ENCODE results near the gene DPRX. TPM values are rescaled to one million over a fixed set of nuclear protein-coding genes. Genes with fewer than 3 reads are reported as not detected.

Gene DPRX
- total RNA-seq: not detected
- not detected for polyA plus RNA-seq (2013, experiment 1 of 2)
- not detected for polyA plus RNA-seq (2013, experiment 2 of 2)
- long read RNA-seq, experiment 1: 0 reads
- long read RNA-seq, experiment 2, partial matches to known transcripts: 0 of 1 reads
- long read RNA-seq, experiment 2, other reads (novel, unspliced or antisense): 1 of 1 reads
- long read RNA-seq, experiment 3: 0 reads
- long read RNA-seq, experiment 4: 0 reads

- Histone ChIP-seq H3K36me3 (ENCODE audit: control insufficient read depth, insufficient read depth, low read length) (no peaks in the 10 kb centered on the region), H3K4me1 (ENCODE audit: control insufficient read depth, insufficient read depth, low read length) (no peaks in the 10 kb centered on the region), H3K9me3 (ENCODE audit: control insufficient read depth, low read length) (no peaks in the 10 kb centered on the region), H3K4me3 (ENCODE audit: low read length) (no peak within 1 kb of the TSS), H3K9ac (ENCODE audit: extremely low read depth, low read length, poor library complexity, severe bottlenecking) (no peak within 1 kb of the TSS), H3K27me3 (ENCODE audit: control insufficient read depth, insufficient read depth, low read length, poor library complexity, severe bottlenecking) (no peaks in the 10 kb centered on the region), H3K27ac (ENCODE audit: low read depth, low read length) (no peak within 1 kb of the TSS)
- Mint-ChIP-seq H3K9me3 (no peaks in the 10 kb centered on the region), H3K27ac (no peak within 1 kb of the TSS), H3K27me3 (ENCODE audit: insufficient read depth) (no peaks in the 10 kb centered on the region), H3K4me1 (peaks cover 3% of the 10 kb centered on the region), H3K4me3 (no peak within 1 kb of the TSS), H3K36me3 (ENCODE audit: low read depth) (no peaks in the 10 kb centered on the region)
- 94 to 96% methylated on average over 12 to 15 of the region's 17 CpGs for WGBS, 2 experiments (ENCODE audit: insufficient coverage in 1 of 2, insufficient read length in 1 of 2)
- TF ChIP-seq CTCF (conservative IDR thresholded peaks at IDR 0.05): no peak
- DNase-seq: no peak
Measured at GRCh38 chr19:53631949-53632407, at the start of gene DPRX. Gene DPRX, plus strand, starts transcription at chr19:53631999. Its CDS starts 108 bp downstream, at chr19:53632107.

GRCh38 chr19:53583181-53583580 lies 48.6 kb upstream of the DPRX start:
- no peaks in the 10 kb centered on the region for H3K27me3 Mint-ChIP-seq (ENCODE audit: insufficient read depth)
- H3K36me3 Mint-ChIP-seq (ENCODE audit: low read depth): peaks cover 17% of the 10 kb centered on the region
- peaks cover 32% of the 10 kb centered on the region for H3K9me3 ChIP-seq (ENCODE audit: control insufficient read depth, low read length)
- peaks cover 14% of the 10 kb centered on the region for H3K9me3 Mint-ChIP-seq
- H3K27me3 ChIP-seq (ENCODE audit: control insufficient read depth, insufficient read depth, low read length, poor library complexity, severe bottlenecking): no peaks in the 10 kb centered on the region
- no peak for DNase-seq
- peaks cover 17% of the 10 kb centered on the region for H3K36me3 ChIP-seq (ENCODE audit: control insufficient read depth, insufficient read depth, low read length)
- H3K4me1 ChIP-seq (ENCODE audit: control insufficient read depth, insufficient read depth, low read length): no peaks in the 10 kb centered on the region
- 93 to 100% methylated on average over 1 to 2 of the region's 3 CpGs for WGBS, 2 experiments (ENCODE audit: insufficient coverage in 1 of 2, insufficient read length in 1 of 2)
- no peak overlapping the region for H3K9ac ChIP-seq (ENCODE audit: extremely low read depth, low read length, poor library complexity, severe bottlenecking)
- peaks cover 9% of the 10 kb centered on the region for H3K4me1 Mint-ChIP-seq
- H3K4me3 ChIP-seq (ENCODE audit: low read length): no peak overlapping the region
- no peak overlapping the region for H3K27ac ChIP-seq (ENCODE audit: low read depth, low read length)
- no peak overlapping the region for H3K4me3 Mint-ChIP-seq
- H3K27ac Mint-ChIP-seq: no peak overlapping the region
- TF ChIP-seq CTCF (conservative IDR thresholded peaks at IDR 0.05): no peak

- Mint-ChIP-seq H3K27me3 (ENCODE audit: insufficient read depth) (no peaks in the 10 kb centered on the region), H3K9me3 (peaks cover 4% of the 10 kb centered on the region), H3K36me3 (ENCODE audit: low read depth) (no peaks in the 10 kb centered on the region), H3K27ac (no peak overlapping the region), H3K4me1 (peaks cover 7% of the 10 kb centered on the region), H3K4me3 (no peak overlapping the region)
- H3K4me1 ChIP-seq (ENCODE audit: control insufficient read depth, insufficient read depth, low read length): no peaks in the 10 kb centered on the region
- peaks cover 5% of the 10 kb centered on the region for H3K9me3 ChIP-seq (ENCODE audit: control insufficient read depth, low read length)
- WGBS, 2 experiments (ENCODE audit: insufficient coverage in 1 of 2, insufficient read length in 1 of 2): 91 to 94% methylated on average over 5 to 6 of the region's 6 CpGs
- H3K27ac ChIP-seq (ENCODE audit: low read depth, low read length): no peak overlapping the region
- no peak for DNase-seq
- H3K27me3 ChIP-seq (ENCODE audit: control insufficient read depth, insufficient read depth, low read length, poor library complexity, severe bottlenecking): no peaks in the 10 kb centered on the region
- H3K36me3 ChIP-seq (ENCODE audit: control insufficient read depth, insufficient read depth, low read length): no peaks in the 10 kb centered on the region
- no peak overlapping the region for H3K4me3 ChIP-seq (ENCODE audit: low read length)
- TF ChIP-seq CTCF (conservative IDR thresholded peaks at IDR 0.05): no peak
- H3K9ac ChIP-seq (ENCODE audit: extremely low read depth, low read length, poor library complexity, severe bottlenecking): no peak overlapping the region
Measured at GRCh38 chr19:53586277-53586691, 45.5 kb upstream of the DPRX start.

Data from endodermal cell (in vitro differentiated cells).